ENCODE results near the gene DNAH14. TPM values are rescaled to one million over a fixed set of nuclear protein-coding genes. Genes with fewer than 3 reads are reported as not detected.

The DNAH14 gene
- total and polyA plus RNA-seq, 2 experiments from 2014 or later, result 14.7 to 46.1 TPM

DNA sequence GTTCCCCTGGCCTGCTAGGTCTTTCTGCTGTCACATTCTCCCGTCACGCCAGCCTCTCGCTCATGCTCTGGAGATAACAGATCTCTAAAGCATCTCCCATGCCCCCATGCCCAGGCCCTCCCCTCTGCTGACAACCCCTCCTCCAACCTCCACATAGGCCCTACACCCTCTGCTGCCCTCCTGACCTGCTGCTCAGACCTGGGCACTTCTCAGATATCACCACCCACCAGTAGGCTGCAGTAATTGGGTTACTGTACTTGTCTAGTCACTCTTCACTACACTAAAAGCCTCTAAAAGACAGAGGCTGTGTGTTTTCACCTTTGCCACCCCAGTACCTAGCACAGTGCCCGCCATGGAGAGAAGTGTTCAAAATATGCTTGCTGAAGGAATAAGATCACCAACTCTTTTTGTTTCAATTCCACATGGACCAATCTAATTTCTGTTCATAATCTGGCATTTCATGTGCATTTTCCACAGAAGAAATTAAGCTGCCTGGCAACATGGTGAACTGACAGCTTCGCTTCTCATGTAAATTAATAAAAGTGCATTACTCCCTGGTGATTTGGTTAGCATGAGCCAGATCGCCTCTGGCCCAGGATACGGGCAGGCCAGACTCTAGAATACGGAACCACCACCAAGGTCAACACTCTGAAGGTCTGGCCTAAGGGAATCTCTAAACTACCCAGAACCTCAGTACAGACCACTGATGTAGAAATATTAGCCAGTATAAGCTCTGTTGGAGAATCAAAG, 477.7 kb downstream of the DNAH14 start:
- Histone ChIP-seq H3K79me2 (peaks cover 30% of the 10 kb centered on the region), H3K4me1 (ENCODE audit: insufficient read depth) (no peaks in the 10 kb centered on the region), H3K9me3 (ENCODE audit: low read depth) (no peaks in the 10 kb centered on the region), H3K4me3 (no peak overlapping the region), H2AFZ (no peak overlapping the region), H3K9me2 (replicated peaks; ENCODE audit: insufficient read depth) (no peaks in the 10 kb centered on the region), H4K20me1 (ENCODE audit: insufficient read depth, poor library complexity, severe bottlenecking) (no peaks in the 10 kb centered on the region), H3K36me3 (replicated peaks; ENCODE audit: insufficient read depth, low read depth) (no peaks in the 10 kb centered on the region), H3K4me2 (no peak overlapping the region), H3K27me3 (no peaks in the 10 kb centered on the region), H3K27ac (no peak overlapping the region)
- TF ChIP-seq, protein P1, sequence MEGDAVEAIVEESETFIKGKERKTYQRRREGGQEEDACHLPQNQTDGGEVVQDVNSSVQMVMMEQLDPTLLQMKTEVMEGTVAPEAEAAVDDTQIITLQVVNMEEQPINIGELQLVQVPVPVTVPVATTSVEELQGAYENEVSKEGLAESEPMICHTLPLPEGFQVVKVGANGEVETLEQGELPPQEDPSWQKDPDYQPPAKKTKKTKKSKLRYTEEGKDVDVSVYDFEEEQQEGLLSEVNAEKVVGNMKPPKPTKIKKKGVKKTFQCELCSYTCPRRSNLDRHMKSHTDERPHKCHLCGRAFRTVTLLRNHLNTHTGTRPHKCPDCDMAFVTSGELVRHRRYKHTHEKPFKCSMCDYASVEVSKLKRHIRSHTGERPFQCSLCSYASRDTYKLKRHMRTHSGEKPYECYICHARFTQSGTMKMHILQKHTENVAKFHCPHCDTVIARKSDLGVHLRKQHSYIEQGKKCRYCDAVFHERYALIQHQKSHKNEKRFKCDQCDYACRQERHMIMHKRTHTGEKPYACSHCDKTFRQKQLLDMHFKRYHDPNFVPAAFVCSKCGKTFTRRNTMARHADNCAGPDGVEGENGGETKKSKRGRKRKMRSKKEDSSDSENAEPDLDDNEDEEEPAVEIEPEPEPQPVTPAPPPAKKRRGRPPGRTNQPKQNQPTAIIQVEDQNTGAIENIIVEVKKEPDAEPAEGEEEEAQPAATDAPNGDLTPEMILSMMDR (IDR thresholded peaks at IDR 0.05; ENCODE audit: poor library complexity), result no peak
- TF ChIP-seq EZH2 (IDR thresholded peaks at IDR 0.05; ENCODE audit: borderline replicate concordance), result no peak
- no peak for TF ChIP-seq EZH2phosphoT487 (IDR thresholded peaks at IDR 0.05; ENCODE audit: low read depth, severe bottlenecking, unreplicated experiment)
- WGBS (ENCODE audit: low lambda C conversion rate, missing lambda C conversion rate), result 96% methylated on average over 8 of the region's 8 CpGs
- DNase-seq (ENCODE audit: low spot score), result no peak

DNA sequence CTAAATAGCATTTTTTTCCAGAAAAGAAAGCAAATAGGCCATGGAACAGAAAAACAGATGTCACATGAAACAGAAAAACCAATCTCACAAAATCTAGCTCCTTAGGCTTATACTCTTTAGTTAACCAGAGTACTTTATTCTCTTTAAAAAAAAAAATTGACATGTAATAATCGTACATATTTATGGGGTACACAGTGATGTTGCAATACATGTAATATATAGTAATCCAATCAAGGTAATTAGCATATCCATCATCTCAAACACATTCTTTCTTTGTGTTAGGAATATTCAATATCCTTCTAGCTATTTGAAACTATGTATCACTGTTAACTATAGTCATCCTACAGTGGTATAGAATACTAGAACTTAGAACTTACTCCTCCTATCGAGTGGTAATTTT, 478.3 kb downstream of the DNAH14 start:
- H3K4me2 ChIP-seq, result no peak overlapping the region
- no peak overlapping the region for H3K27ac ChIP-seq
- 100% methylated on average over 2 of the region's 2 CpGs for WGBS (ENCODE audit: low lambda C conversion rate, missing lambda C conversion rate)

DNA sequence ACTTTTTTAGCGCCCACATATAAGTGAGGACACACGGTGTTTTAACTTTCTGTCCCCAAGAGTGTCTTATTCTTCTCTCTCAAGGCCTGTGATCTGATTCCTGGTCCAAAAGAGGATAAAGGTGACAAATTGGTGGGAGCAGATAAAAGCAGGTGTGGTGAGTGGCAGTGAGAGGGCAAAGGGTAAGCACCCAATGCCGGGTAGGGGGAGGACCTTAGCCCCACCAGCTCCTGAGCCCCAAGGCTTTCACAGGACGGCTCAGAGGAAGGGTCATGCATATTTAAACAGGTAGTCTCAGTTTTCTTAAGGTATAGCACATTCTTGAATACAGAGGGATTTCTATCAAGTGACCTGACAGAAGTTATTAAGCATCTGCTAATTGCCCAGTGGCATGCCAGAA, 478.8 kb downstream of the DNAH14 start:
- Histone ChIP-seq H4K20me1 (ENCODE audit: insufficient read depth, poor library complexity, severe bottlenecking) (no peaks in the 10 kb centered on the region), H3K9me2 (replicated peaks; ENCODE audit: insufficient read depth) (no peaks in the 10 kb centered on the region), H3K9me3 (ENCODE audit: low read depth) (no peaks in the 10 kb centered on the region), H2AFZ (no peak overlapping the region), H3K27ac (no peak overlapping the region), H3K4me3 (no peak overlapping the region), H3K27me3 (no peaks in the 10 kb centered on the region), H3K79me2 (peaks cover 30% of the 10 kb centered on the region), H3K36me3 (replicated peaks; ENCODE audit: insufficient read depth, low read depth) (no peaks in the 10 kb centered on the region), H3K4me2 (no peak overlapping the region), H3K4me1 (ENCODE audit: insufficient read depth) (no peaks in the 10 kb centered on the region)
- WGBS (ENCODE audit: low lambda C conversion rate, missing lambda C conversion rate), result 55% methylated on average over 4 of the region's 4 CpGs
- TF ChIP-seq EZH2phosphoT487 (IDR thresholded peaks at IDR 0.05; ENCODE audit: low read depth, severe bottlenecking, unreplicated experiment) (no peak), EZH2 (IDR thresholded peaks at IDR 0.05; ENCODE audit: borderline replicate concordance) (no peak)
- TF ChIP-seq, protein P1 (IDR thresholded peaks at IDR 0.05; ENCODE audit: poor library complexity), result no peak
- no peak for DNase-seq (ENCODE audit: low spot score)

More for the DNA sequence above, 478.3 kb downstream of the DNAH14 start:
- Histone ChIP-seq H3K4me1 (ENCODE audit: insufficient read depth) (no peaks in the 10 kb centered on the region), H3K9me2 (replicated peaks; ENCODE audit: insufficient read depth) (no peaks in the 10 kb centered on the region), H3K9me3 (ENCODE audit: low read depth) (no peaks in the 10 kb centered on the region), H3K36me3 (replicated peaks; ENCODE audit: insufficient read depth, low read depth) (no peaks in the 10 kb centered on the region), H3K79me2 (peaks cover 30% of the 10 kb centered on the region), H4K20me1 (ENCODE audit: insufficient read depth, poor library complexity, severe bottlenecking) (no peaks in the 10 kb centered on the region), H3K27me3 (no peaks in the 10 kb centered on the region), H3K4me3 (no peak overlapping the region), H2AFZ (no peak overlapping the region)
- no peak for DNase-seq (ENCODE audit: low spot score)
- TF ChIP-seq EZH2 (IDR thresholded peaks at IDR 0.05; ENCODE audit: borderline replicate concordance), result no peak
- TF ChIP-seq, protein P1 (IDR thresholded peaks at IDR 0.05; ENCODE audit: poor library complexity), result no peak
- TF ChIP-seq EZH2phosphoT487 (IDR thresholded peaks at IDR 0.05; ENCODE audit: low read depth, severe bottlenecking, unreplicated experiment), result no peak
